Measurements from ENCODE around the gene ADAMTS17. TPM values are rescaled to one million over a fixed set of nuclear protein-coding genes. Genes with fewer than 3 reads are reported as not detected.

The ADAMTS17 gene
- total RNA-seq, 1 experiment from 2014 or later = 1.6 TPM

DNA sequence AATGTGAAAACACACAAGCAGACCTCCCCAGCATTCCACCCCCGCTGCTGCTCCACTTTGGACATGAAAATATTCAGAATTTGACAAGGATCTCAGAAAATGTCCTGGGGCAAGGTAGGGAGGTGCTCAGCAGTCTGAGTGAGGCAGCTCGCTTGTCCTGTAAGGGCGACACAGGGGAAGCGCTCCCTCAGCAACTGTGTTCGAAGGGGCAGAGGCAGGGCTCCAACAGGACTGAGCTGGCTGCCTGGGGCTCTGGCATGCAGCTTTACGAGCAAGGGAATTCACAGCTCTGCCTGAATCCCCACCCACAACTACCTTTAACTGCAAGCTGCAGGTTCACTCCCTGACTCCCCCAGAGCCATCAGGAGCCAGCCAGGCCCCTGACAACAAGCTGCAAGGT, 321.6 kb downstream of the ADAMTS17 start:
- Histone ChIP-seq H3K27ac (ENCODE audit: low read length) (no peak overlapping the region), H3K4me3 (ENCODE audit: low read depth in 2 of 2, low read length in 2 of 2) (no peak overlapping the region), H3K36me3 (ENCODE audit: control insufficient read depth, insufficient read depth, low read length) (no peaks in the 10 kb centered on the region), H3K9me3 (ENCODE audit: control insufficient read depth, insufficient read depth, low read depth, low read length) (no peaks in the 10 kb centered on the region), H3K27me3 (ENCODE audit: control insufficient read depth, insufficient read depth, low read length) (no peaks in the 10 kb centered on the region), H3K4me1 (ENCODE audit: control insufficient read depth, insufficient read depth, low read length) (peaks cover 5% of the 10 kb centered on the region; the same call in 1 of the 2 replicates)
- ChIA-PET POLR2A (no interaction called here), CTCF (no interaction called here)
- no peak for TF ChIP-seq TCF7L2 (IDR thresholded peaks at IDR 0.05; ENCODE audit: low read depth, low read length)
- TF ChIP-seq, protein P1, sequence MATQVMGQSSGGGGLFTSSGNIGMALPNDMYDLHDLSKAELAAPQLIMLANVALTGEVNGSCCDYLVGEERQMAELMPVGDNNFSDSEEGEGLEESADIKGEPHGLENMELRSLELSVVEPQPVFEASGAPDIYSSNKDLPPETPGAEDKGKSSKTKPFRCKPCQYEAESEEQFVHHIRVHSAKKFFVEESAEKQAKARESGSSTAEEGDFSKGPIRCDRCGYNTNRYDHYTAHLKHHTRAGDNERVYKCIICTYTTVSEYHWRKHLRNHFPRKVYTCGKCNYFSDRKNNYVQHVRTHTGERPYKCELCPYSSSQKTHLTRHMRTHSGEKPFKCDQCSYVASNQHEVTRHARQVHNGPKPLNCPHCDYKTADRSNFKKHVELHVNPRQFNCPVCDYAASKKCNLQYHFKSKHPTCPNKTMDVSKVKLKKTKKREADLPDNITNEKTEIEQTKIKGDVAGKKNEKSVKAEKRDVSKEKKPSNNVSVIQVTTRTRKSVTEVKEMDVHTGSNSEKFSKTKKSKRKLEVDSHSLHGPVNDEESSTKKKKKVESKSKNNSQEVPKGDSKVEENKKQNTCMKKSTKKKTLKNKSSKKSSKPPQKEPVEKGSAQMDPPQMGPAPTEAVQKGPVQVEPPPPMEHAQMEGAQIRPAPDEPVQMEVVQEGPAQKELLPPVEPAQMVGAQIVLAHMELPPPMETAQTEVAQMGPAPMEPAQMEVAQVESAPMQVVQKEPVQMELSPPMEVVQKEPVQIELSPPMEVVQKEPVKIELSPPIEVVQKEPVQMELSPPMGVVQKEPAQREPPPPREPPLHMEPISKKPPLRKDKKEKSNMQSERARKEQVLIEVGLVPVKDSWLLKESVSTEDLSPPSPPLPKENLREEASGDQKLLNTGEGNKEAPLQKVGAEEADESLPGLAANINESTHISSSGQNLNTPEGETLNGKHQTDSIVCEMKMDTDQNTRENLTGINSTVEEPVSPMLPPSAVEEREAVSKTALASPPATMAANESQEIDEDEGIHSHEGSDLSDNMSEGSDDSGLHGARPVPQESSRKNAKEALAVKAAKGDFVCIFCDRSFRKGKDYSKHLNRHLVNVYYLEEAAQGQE (IDR thresholded peaks at IDR 0.05; ENCODE audit: insufficient read depth in 1 of 2, low read depth in 2 of 2, low read length in 1 of 2) = no peak
- TF ChIP-seq SIN3A (IDR thresholded peaks at IDR 0.05; ENCODE audit: borderline replicate concordance, insufficient read depth, low read depth, low read length) = no peak
- no peak for TF ChIP-seq POLR2AphosphoS5 (IDR thresholded peaks at IDR 0.05; ENCODE audit: low read depth, low read length)
- no TSS peak for BruUV-seq (replicated peaks)
- ATAC-seq = peak; percentile 85
- in situ Hi-C loops (cut with HindIII; ENCODE audit: low pct_unique_long_range_greater_than_20kb, low sequenced_read_pairs) = no loop called here
- no peak for DNase-seq (ENCODE audit: low read depth, low spot score)
- intact Hi-C loops (cut with micrococcal nuclease; ENCODE audit: unreplicated experiment) = no loop called here

DNA sequence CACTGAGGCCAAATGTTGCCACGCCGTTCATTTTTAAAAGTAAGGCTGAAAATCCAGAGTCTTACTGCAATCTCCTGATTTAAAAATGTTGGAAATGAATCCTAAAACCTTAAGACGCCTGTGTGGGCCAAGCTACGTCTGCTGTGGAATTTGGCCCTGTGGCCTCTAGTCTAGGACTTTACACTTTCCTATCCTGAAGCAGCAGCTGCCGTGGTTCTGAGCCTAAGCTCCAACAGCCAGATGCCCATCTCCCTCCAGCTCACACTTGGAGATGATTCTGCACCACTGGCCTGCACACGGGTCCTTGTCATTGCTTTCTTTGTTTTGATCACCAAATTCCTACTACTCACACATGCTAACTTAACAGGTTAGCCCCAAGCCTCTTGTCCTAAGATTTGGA, 322.2 kb downstream of the ADAMTS17 start:
- H3K36me3 ChIP-seq (ENCODE audit: control insufficient read depth, insufficient read depth, low read length) = no peaks in the 10 kb centered on the region
- no peaks in the 10 kb centered on the region for H3K27me3 ChIP-seq (ENCODE audit: control insufficient read depth, insufficient read depth, low read length)
- POLR2A ChIA-PET = no interaction called here
- no peak overlapping the region for H3K4me3 ChIP-seq (ENCODE audit: low read depth in 2 of 2, low read length in 2 of 2)
- TF ChIP-seq, protein P1 (IDR thresholded peaks at IDR 0.05; ENCODE audit: insufficient read depth in 1 of 2, low read depth in 2 of 2, low read length in 1 of 2) = no peak
- TF ChIP-seq SIN3A (IDR thresholded peaks at IDR 0.05; ENCODE audit: borderline replicate concordance, insufficient read depth, low read depth, low read length) (no peak), POLR2AphosphoS5 (IDR thresholded peaks at IDR 0.05; ENCODE audit: low read depth, low read length) (no peak), TCF7L2 (IDR thresholded peaks at IDR 0.05; ENCODE audit: low read depth, low read length) (no peak)
- TF ChIP-seq, protein P2, sequence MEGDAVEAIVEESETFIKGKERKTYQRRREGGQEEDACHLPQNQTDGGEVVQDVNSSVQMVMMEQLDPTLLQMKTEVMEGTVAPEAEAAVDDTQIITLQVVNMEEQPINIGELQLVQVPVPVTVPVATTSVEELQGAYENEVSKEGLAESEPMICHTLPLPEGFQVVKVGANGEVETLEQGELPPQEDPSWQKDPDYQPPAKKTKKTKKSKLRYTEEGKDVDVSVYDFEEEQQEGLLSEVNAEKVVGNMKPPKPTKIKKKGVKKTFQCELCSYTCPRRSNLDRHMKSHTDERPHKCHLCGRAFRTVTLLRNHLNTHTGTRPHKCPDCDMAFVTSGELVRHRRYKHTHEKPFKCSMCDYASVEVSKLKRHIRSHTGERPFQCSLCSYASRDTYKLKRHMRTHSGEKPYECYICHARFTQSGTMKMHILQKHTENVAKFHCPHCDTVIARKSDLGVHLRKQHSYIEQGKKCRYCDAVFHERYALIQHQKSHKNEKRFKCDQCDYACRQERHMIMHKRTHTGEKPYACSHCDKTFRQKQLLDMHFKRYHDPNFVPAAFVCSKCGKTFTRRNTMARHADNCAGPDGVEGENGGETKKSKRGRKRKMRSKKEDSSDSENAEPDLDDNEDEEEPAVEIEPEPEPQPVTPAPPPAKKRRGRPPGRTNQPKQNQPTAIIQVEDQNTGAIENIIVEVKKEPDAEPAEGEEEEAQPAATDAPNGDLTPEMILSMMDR (IDR thresholded peaks at IDR 0.05) = no peak
- ATAC-seq = no peak
- no peak for DNase-seq (ENCODE audit: low read depth, low spot score)
- H3K27ac ChIP-seq (ENCODE audit: low read length) = no peak overlapping the region
- peaks cover 5% of the 10 kb centered on the region; the same call in 1 of the 2 replicates for H3K4me1 ChIP-seq (ENCODE audit: control insufficient read depth, insufficient read depth, low read length)
- CTCF ChIA-PET = no interaction called here
- no TSS peak for BruUV-seq (replicated peaks)
- in situ Hi-C loops (cut with HindIII; ENCODE audit: low pct_unique_long_range_greater_than_20kb, low sequenced_read_pairs) (no loop called here), intact Hi-C loops (cut with micrococcal nuclease; ENCODE audit: unreplicated experiment) (no loop called here)
- H3K9me3 ChIP-seq (ENCODE audit: control insufficient read depth, insufficient read depth, low read depth, low read length) = no peaks in the 10 kb centered on the region
